Erythroblast (primary cell): ENCODE results near the gene SNRPD3.
"Not testable (repeated sequence)": the region's sequence is repeated elsewhere in the genome, so short reads cannot be mapped to it uniquely, and the experiment has no call there.

Experiments
- GATA1 ChIP-seq: IDR thresholded peaks from 2 replicates; pipeline ENCODE4 v1.6.1; 2011; ENCODE audit warnings: low read depth, mild to moderate bottlenecking, control low read depth, low read length, moderate library complexity
- POLR2A ChIP-seq: IDR thresholded peaks from 2 replicates; pipeline ENCODE4 v1.6.1; 2011; ENCODE audit warnings: mild to moderate bottlenecking, low read length

GRCh38 chr22:24593559-24593835 is 37.7 kb downstream of the SNRPD3 start:
- TF ChIP-seq POLR2A, GATA1: not testable (repeated sequence)
